Adrenal gland (tissue), 5 donors: Measurements from ENCODE around the gene ZNG1B.

Source experiments
- POLR2A ChIP-seq, 2 donors: fragments of 450-650 bp; IDR thresholded peaks; one replicate each; pipeline ENCODE4 v1.6.1; 2017; ENCODE audit warnings: antibody characterized with exemption in 2 of 2, mild to moderate bottlenecking in 2 of 2, moderate library complexity in 1 of 2
- TF ChIP-seq, protein P1 (sequence below), 6 experiments: fragments of 450-650 bp in 4 of 6; fragments of 200-600 bp in 2 of 6; sonication (generic) in 1 of 6; IDR thresholded peaks; 1 replicate in 5 of 6; 2 replicates in 1 of 6; pipeline versions ENCODE4 v1.5.1 to v1.8.0; 2016 to 2021; ENCODE audit warnings: antibody characterized with exemption in 6 of 6, mild to moderate bottlenecking in 2 of 6, moderate library complexity in 1 of 6
- donor health status: DM: no; HTN: no; CAD: no.

DNA sequence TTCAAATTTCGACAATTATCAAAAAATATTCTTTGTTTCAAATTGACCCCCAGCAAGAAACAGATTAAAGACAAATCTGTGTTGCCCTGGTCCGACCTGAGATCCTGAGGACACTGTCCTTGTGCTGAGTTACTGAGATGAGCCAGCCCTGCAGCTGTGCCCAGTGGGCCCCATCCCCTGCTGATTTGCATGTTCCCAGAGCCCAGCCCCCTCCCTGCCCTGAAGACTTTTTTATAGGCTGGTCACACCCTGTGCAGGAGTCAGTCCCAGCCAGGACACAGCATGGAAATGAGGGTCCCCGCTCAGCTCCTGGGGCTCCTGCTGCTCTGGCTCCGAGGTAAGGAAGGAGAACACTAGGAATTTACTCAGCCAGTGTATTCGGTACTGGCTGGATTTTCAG, 31.4 kb upstream of the ZNG1B start:
- TF ChIP-seq, protein P1, sequence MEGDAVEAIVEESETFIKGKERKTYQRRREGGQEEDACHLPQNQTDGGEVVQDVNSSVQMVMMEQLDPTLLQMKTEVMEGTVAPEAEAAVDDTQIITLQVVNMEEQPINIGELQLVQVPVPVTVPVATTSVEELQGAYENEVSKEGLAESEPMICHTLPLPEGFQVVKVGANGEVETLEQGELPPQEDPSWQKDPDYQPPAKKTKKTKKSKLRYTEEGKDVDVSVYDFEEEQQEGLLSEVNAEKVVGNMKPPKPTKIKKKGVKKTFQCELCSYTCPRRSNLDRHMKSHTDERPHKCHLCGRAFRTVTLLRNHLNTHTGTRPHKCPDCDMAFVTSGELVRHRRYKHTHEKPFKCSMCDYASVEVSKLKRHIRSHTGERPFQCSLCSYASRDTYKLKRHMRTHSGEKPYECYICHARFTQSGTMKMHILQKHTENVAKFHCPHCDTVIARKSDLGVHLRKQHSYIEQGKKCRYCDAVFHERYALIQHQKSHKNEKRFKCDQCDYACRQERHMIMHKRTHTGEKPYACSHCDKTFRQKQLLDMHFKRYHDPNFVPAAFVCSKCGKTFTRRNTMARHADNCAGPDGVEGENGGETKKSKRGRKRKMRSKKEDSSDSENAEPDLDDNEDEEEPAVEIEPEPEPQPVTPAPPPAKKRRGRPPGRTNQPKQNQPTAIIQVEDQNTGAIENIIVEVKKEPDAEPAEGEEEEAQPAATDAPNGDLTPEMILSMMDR (IDR thresholded peaks at IDR 0.05) = no peak
- TF ChIP-seq POLR2A (IDR thresholded peaks at IDR 0.05) = no peak
